Heart left ventricle (tissue), 13 donors: ENCODE results near the gene OTUD4.

Experiments
- CTCF ChIP-seq, 12 donors: fragments of 200-600 bp; sonication (generic) in 4 of 12; IDR thresholded peaks; one replicate each; pipeline versions ENCODE4 v1.5.0 to v1.8.0; 2018 to 2022; ENCODE audit warnings: antibody characterized with exemption in 12 of 12, mild to moderate bottlenecking in 5 of 12
- POLR2A ChIP-seq, 2 donors: fragments of 450-650 bp; IDR thresholded peaks; one replicate each; pipeline ENCODE4 v1.6.1; 2017; ENCODE audit warnings: antibody characterized with exemption in 2 of 2, mild to moderate bottlenecking in 2 of 2, moderate library complexity in 2 of 2
- donor health status: ischemic (EF 13 %, LVEDD 7.1; RV severe dilation, severe dysfunction).
- donor health status: DM: no; HTN: yes; CAD: no.
- donor health status: DM: no; HTN: no; CAD: no.
- donor health status: ischemic (EF 25% LVEDD 6.9; RV normal size, moderate dysfunction).
- donor health status: ischemic (EF 25% LVEDD 5.7; RV mildly dilated, moderate dysfunction).
- donor health status: ischemic (EF 35%, LVEDD 5.7; RV mildly dilated, moderate dysfunction).
- donor health status: nonischemic (EF 11% LVEDD 7.7; RV severe dilation, severe dysfunction).
- donor health status: DM: yes; HTN: yes; CAD: no.
- donor health status: PGD.
- donor health status: ischemic (EF 29% LVEDD 5.4; RV normal size, mild dysfunction).
- donor health status: nonischemic (EF 23%, LVEDD 6.1; RV moderate dilation, normal function).

GRCh38 chr4:145207934-145208333 is 27.5 kb upstream of the OTUD4 start:
- no peak for TF ChIP-seq CTCF (IDR thresholded peaks at IDR 0.05)
- no peak for TF ChIP-seq POLR2A (IDR thresholded peaks at IDR 0.05)
